Hematopoietic multipotent progenitor cell treated with erythropoietin and hydrocortisone succinate and interleukin-3 and kit ligand, for 6 days (in vitro differentiated cells): Measurements from ENCODE around the gene SLIT3.
A peak's percentile ranks its signal among the peaks of the same experiment; 100 is the strongest.

ENCODE experiments used
- DNase-seq: peaks from one replicate; pipeline ENCODE4 v3.0.0-alpha.2; 2015

The SLIT3 gene

GRCh38 chr5:168946363-168946762, 354.6 kb downstream of the SLIT3 start:
- peak; percentile 45 for DNase-seq

GRCh38 chr5:168944004-168944403, 356.9 kb downstream of the SLIT3 start:
- DNase-seq: peak; percentile 60

GRCh38 chr5:168943091-168943884, 357.7 kb downstream of the SLIT3 start:
- DNase-seq: no peak

- no peak for DNase-seq
Observed at GRCh38 chr5:168941901-168942300, 359.0 kb downstream of the SLIT3 start.

GRCh38 chr5:168940712-168941111, 360.2 kb downstream of the SLIT3 start:
- DNase-seq: no peak

GRCh38 chr5:168939887-168940544, 360.9 kb downstream of the SLIT3 start:
- DNase-seq: no peak

- DNase-seq: no peak
Observed at GRCh38 chr5:168939156-168939800, 361.7 kb downstream of the SLIT3 start.

GRCh38 chr5:168936511-168936910, 364.4 kb downstream of the SLIT3 start:
- no peak for DNase-seq

- DNase-seq: no peak
Observed at GRCh38 chr5:168935183-168935582, 365.8 kb downstream of the SLIT3 start.

GRCh38 chr5:168934169-168934568, 366.8 kb downstream of the SLIT3 start:
- DNase-seq: no peak

- DNase-seq: no peak
Observed at GRCh38 chr5:168932400-168933189, 368.3 kb downstream of the SLIT3 start.

- no peak for DNase-seq
Observed at GRCh38 chr5:168931638-168932345, 369.1 kb downstream of the SLIT3 start.

- no peak for DNase-seq
Observed at GRCh38 chr5:168929656-168930055, 371.3 kb downstream of the SLIT3 start.

GRCh38 chr5:168925160-168925559, 375.8 kb downstream of the SLIT3 start:
- DNase-seq: no peak

GRCh38 chr5:168921147-168921866, 379.6 kb downstream of the SLIT3 start:
- no peak for DNase-seq

GRCh38 chr5:168920019-168920810, 380.7 kb downstream of the SLIT3 start:
- DNase-seq: peak; percentile 14

GRCh38 chr5:168917947-168918600, 382.9 kb downstream of the SLIT3 start:
- no peak for DNase-seq

- no peak for DNase-seq
Observed at GRCh38 chr5:168916852-168917251, 384.1 kb downstream of the SLIT3 start.

GRCh38 chr5:168916266-168916665, 384.7 kb downstream of the SLIT3 start:
- DNase-seq: no peak

- no peak for DNase-seq
Observed at GRCh38 chr5:168914491-168914890, 386.4 kb downstream of the SLIT3 start.
